Body of pancreas (tissue), 4 donors: ENCODE data around the gene GTPBP4. TPM values are rescaled to one million over a fixed set of nuclear protein-coding genes. Genes with fewer than 3 reads are reported as not detected.

Source experiments
- ATAC-seq: fragments of 150-250 bp; one replicate; pipeline ENCODE4 v1.9.1; 2016
- DNase-seq, 4 donors: peaks; one replicate each; pipeline ENCODE4 v3.0.0-alpha.2; 2019
- H3K27ac ChIP-seq, 4 donors: fragments of 200-600 bp; sonication (generic); 1 replicate in 3 of 4; 2 replicates in 1 of 4; pipeline versions ENCODE4 v1.5.1 to v1.6.1; 2016 to 2019; ENCODE audit warnings: mild to moderate bottlenecking in 1 of 4, mixed read lengths in 1 of 4, moderate library complexity in 1 of 4
- H3K27me3 ChIP-seq, 2 donors: fragments of 200-600 bp; sonication (generic); one replicate each; pipeline ENCODE4 v1.6.0; 2016; ENCODE audit warnings: mild to moderate bottlenecking in 1 of 2
- H3K36me3 ChIP-seq, 2 donors: fragments of 200-600 bp; sonication (generic); replicated peaks in 1 of 2; 2 replicates each; pipeline ENCODE4 v1.5.1; 2016; ENCODE audit warnings: low read depth in 2 of 2; ENCODE audit not compliant: insufficient read depth in 1 of 2
- H3K4me1 ChIP-seq: fragments of 200-600 bp; sonication (generic); one replicate; pipeline ENCODE4 v1.6.0; 2016
- H3K4me3 ChIP-seq, 2 donors: fragments of 200-600 bp; sonication (generic); 1 replicate in 1 of 2; 2 replicates in 1 of 2; pipeline ENCODE4 v1.5.1; 2016 to 2019
- H3K9me3 ChIP-seq, 3 donors: fragments of 200-600 bp; sonication (generic); 1 replicate in 2 of 3; 2 replicates in 1 of 3; pipeline ENCODE4 v1.5.1; 2016
- CTCF ChIP-seq, 7 experiments: fragments of 450-650 bp in 4 of 7; fragments of 200-600 bp in 3 of 7; sonication (generic) in 3 of 7; IDR thresholded peaks; one replicate each; pipeline ENCODE4 v1.5.1; 2016 to 2019; ENCODE audit warnings: antibody characterized with exemption in 7 of 7
- POLR2A ChIP-seq, 3 donors: fragments of 450-650 bp; IDR thresholded peaks; one replicate each; pipeline ENCODE4 v1.6.1; 2016; ENCODE audit warnings: antibody characterized with exemption in 3 of 3, mild to moderate bottlenecking in 2 of 3
- WGBS, 2 donors: methylation state at CpG; one replicate each; pipeline ENCODE4 v1.1.5; 2017; 5-methylcytosine and 5-hydroxymethylcytosine counted together
- intact Hi-C: fragments of 100-400 bp; cut with DNase I; formaldehyde crosslinking; loops from one replicate; pipeline ENCODE4 v1.15.1; 2023
- total RNA-seq, 2 donors: library from RNA; depleted of rRNA; stranded (reverse); fragments of >200 nt; gene quantifications; one replicate each; pipeline ENCODE4 v1.1.0, GENCODE V29; 2016

The GTPBP4 gene
- total RNA-seq, 2 donors from 2014 or later: 8.3 to 20.4 TPM

DNA sequence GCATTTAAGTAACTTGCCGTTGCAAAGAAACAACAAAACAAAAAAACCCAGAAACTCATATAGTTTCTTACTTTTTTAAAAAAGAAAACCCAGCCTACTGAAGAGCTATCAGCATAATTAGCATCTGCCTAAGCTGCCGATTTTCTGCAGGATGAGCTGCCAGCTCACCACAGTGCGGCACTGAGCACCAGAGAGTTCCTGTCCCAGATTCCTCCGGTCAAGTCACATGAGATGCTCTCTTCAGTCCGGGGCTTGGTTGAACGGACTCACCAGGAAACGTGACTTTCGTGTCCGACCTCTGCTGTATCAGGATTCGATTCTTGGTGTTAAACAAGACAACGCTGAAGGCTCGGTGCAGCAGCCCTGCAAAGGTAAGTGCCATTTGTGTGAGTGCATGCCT, 34.2 kb downstream of the GTPBP4 start:
- WGBS, 2 donors: 66 to 75% methylated on average over 12 of the region's 12 CpGs
- no peak for ATAC-seq

DNA sequence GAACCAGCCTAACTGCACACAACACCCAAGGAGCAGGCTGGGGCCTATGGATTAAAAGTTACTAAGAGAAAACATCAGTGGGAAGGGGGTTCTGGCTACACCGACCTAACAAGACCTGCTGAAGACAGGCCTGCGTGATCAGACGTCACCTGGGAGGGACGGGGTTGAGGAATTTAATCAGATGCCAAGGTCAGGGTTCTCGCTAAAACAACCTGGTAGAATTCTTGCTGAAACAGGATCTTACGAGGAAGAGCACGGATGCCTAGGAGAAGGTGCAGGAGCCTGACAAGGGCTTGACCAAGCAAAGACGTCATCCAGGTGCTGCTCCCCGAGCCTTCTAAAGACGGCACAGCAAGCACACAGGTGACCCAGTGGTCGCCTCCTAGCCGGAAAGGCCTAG, 35.9 kb downstream of the GTPBP4 start:
- intact Hi-C loops: no loop called here
- Histone ChIP-seq H3K9me3 (no peaks in the 10 kb centered on the region), H3K36me3 (no peaks in the 10 kb centered on the region), H3K4me1 (no peaks in the 10 kb centered on the region), H3K27me3 (no peaks in the 10 kb centered on the region), H3K4me3 (no peak overlapping the region), H3K27ac (no peak overlapping the region)
- ATAC-seq (no peak), DNase-seq (no peak)
- WGBS, 2 donors: 87 to 88% methylated on average over 12 of the region's 12 CpGs
- no peak for TF ChIP-seq CTCF (IDR thresholded peaks at IDR 0.05)
- TF ChIP-seq POLR2A (IDR thresholded peaks at IDR 0.05): no peak

More for the DNA sequence above, 34.2 kb downstream of the GTPBP4 start:
- H3K27me3 ChIP-seq: no peaks in the 10 kb centered on the region
- no peak overlapping the region for H3K27ac ChIP-seq
- intact Hi-C loops: no loop called here
- H3K9me3 ChIP-seq: no peaks in the 10 kb centered on the region
- TF ChIP-seq CTCF (IDR thresholded peaks at IDR 0.05) (no peak), POLR2A (IDR thresholded peaks at IDR 0.05) (no peak)
- no peaks in the 10 kb centered on the region for H3K4me1 ChIP-seq
- H3K36me3 ChIP-seq: peaks cover 0 to 8% of the 10 kb centered on the region in 2 donors
- no peak overlapping the region for H3K4me3 ChIP-seq
- no peak for DNase-seq

DNA sequence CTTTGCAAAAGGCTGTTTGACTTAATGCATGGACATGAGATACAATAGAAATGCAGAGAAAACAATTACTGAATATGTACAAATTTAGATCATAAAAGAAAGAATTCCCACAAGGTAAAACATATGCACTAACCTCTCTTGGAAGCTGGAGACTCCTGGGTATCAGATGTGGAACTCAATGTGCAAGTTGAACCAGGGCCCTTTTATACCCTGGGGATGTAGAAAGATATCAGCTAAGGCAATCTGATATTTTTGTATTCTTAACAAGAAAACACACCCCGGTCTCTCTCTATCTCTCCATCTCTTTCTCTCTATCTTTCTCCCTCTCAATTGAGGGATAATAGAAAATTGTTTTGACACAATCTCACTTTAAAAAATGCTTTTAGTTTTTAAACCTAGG, 37.4 kb downstream of the GTPBP4 start, which contains the start of gene IDI2:
Gene IDI2 (minus strand): TSS at position 177 of the 400 bp plus-strand sequence. CDS start 1,136 bp downstream, outside the sequence.
- Histone ChIP-seq H3K9me3 (no peaks in the 10 kb centered on the region), H3K4me1 (no peaks in the 10 kb centered on the region), H3K36me3 (no peaks in the 10 kb centered on the region), H3K27me3 (no peaks in the 10 kb centered on the region), H3K27ac (no peak within 1 kb of the TSS), H3K4me3 (no peak within 1 kb of the TSS)
- intact Hi-C loops: no loop called here
- 85 to 94% methylated on average over 1 of the region's 1 CpG for WGBS, 2 donors
- ATAC-seq: no peak
- TF ChIP-seq POLR2A (IDR thresholded peaks at IDR 0.05) (no peak), CTCF (IDR thresholded peaks at IDR 0.05) (no peak)
- DNase-seq: no peak

GRCh38 chr10:1026578-1026977, 38.3 kb downstream of the GTPBP4 start:
- DNase-seq: no peak
- no peak overlapping the region for H3K4me3 ChIP-seq
- H3K27ac ChIP-seq: no peak overlapping the region
- no peaks in the 10 kb centered on the region for H3K4me1 ChIP-seq
- no peak for ATAC-seq
- intact Hi-C loops: no loop called here
- no peaks in the 10 kb centered on the region for H3K9me3 ChIP-seq
- no peak for TF ChIP-seq CTCF (IDR thresholded peaks at IDR 0.05)
- H3K27me3 ChIP-seq: no peaks in the 10 kb centered on the region
- 93 to 94% methylated on average over 6 of the region's 6 CpGs for WGBS, 2 donors
- no peaks in the 10 kb centered on the region for H3K36me3 ChIP-seq

DNA sequence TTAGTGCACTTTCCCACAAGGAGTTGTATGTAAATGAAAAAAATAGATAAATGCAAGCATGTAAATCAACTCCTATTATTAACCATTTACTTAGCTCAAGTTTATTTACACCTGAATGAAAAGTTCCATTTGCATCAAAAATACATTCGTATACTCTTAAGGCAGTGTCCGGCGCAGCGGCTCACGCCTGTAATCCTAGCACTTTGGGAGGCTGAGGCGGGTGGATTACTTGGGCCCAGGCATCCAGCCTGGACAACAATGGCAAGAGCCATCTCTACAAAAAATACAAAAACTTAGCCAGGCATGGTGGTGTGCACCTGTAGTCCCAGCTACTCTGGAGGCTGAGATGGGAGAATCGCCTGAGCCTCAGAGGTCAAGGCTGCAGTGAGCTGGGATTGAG, 41.6 kb downstream of the GTPBP4 start:
- no peak for DNase-seq
- no peaks in the 10 kb centered on the region for H3K9me3 ChIP-seq
- 92 to 94% methylated on average over 7 of the region's 7 CpGs for WGBS, 2 donors
- no peak overlapping the region for H3K4me3 ChIP-seq
- H3K27ac ChIP-seq: no peak overlapping the region
- TF ChIP-seq POLR2A (IDR thresholded peaks at IDR 0.05) (no peak), CTCF (IDR thresholded peaks at IDR 0.05) (no peak)
- H3K4me1 ChIP-seq: no peaks in the 10 kb centered on the region
- intact Hi-C loops: no loop called here
- H3K36me3 ChIP-seq: no peaks in the 10 kb centered on the region
- H3K27me3 ChIP-seq: no peaks in the 10 kb centered on the region
- ATAC-seq: no peak
